Globus pallidus (tissue), 1 donor: ENCODE data around the gene CSNK2B.

Experiments
- DNase-seq: peaks from one replicate; pipeline ENCODE4 v3.0.0-alpha.2; 2015; ENCODE audit warnings: low spot score

Gene CSNK2B

GRCh38 chr6:31711233-31711632 lies 45.4 kb downstream of the CSNK2B start:
- no peak for DNase-seq

GRCh38 chr6:31712296-31712695 lies 46.4 kb downstream of the CSNK2B start:
- DNase-seq: no peak

GRCh38 chr6:31713465-31713864 lies 47.6 kb downstream of the CSNK2B start:
- no peak for DNase-seq

- DNase-seq: no peak
Observed at GRCh38 chr6:31713991-31714684, 48.3 kb downstream of the CSNK2B start.

- DNase-seq: no peak
Observed at GRCh38 chr6:31715022-31715958, 49.4 kb downstream of the CSNK2B start, which contains the start of gene LY6G6D. Gene LY6G6D, plus strand, starts transcription at chr6:31715348. Its CDS starts 8 bp downstream, at chr6:31715356.

GRCh38 chr6:31717499-31718222 lies 51.8 kb downstream of the CSNK2B start:
- no peak for DNase-seq

GRCh38 chr6:31718265-31718664 lies 52.4 kb downstream of the CSNK2B start:
- DNase-seq: no peak

- no peak for DNase-seq
Observed at GRCh38 chr6:31719001-31719400, 53.1 kb downstream of the CSNK2B start.
